22Rv1 (cell line): ENCODE measurements around the gene ERN1.

Source experiments
- CTCF ChIP-seq: fragments of 450-650 bp; IDR thresholded peaks from 2 replicates; pipeline ENCODE4 v1.5.1; 2017; ENCODE audit warnings: mild to moderate bottlenecking
- ZFX ChIP-seq: fragments of 450-650 bp; IDR thresholded peaks from 2 replicates; pipeline ENCODE4 v1.6.1; 2017; ENCODE audit warnings: antibody characterized with exemption, borderline replicate concordance

GRCh38 chr17:64126918-64127317 is 3.0 kb downstream of the ERN1 start:
- no peak for TF ChIP-seq ZFX
- TF ChIP-seq CTCF, result no peak
